Measurements from ENCODE around the gene C18orf63. TPM values are rescaled to one million over a fixed set of nuclear protein-coding genes. Genes with fewer than 3 reads are reported as not detected.
"Not testable (repeated sequence)": the region's sequence is repeated elsewhere in the genome, so short reads cannot be mapped to it uniquely, and the experiment has no call there.

C18orf63 gene
- total RNA-seq, 1 donor from 2014 or later = not detected

GRCh38 chr18:74316257-74317170 lies 875 bp downstream of the C18orf63 start:
- TF ChIP-seq, protein P1, sequence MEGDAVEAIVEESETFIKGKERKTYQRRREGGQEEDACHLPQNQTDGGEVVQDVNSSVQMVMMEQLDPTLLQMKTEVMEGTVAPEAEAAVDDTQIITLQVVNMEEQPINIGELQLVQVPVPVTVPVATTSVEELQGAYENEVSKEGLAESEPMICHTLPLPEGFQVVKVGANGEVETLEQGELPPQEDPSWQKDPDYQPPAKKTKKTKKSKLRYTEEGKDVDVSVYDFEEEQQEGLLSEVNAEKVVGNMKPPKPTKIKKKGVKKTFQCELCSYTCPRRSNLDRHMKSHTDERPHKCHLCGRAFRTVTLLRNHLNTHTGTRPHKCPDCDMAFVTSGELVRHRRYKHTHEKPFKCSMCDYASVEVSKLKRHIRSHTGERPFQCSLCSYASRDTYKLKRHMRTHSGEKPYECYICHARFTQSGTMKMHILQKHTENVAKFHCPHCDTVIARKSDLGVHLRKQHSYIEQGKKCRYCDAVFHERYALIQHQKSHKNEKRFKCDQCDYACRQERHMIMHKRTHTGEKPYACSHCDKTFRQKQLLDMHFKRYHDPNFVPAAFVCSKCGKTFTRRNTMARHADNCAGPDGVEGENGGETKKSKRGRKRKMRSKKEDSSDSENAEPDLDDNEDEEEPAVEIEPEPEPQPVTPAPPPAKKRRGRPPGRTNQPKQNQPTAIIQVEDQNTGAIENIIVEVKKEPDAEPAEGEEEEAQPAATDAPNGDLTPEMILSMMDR (IDR thresholded peaks at IDR 0.05; ENCODE audit: insufficient read depth, low read length, severe bottlenecking) = no peak
- no peak for FAIRE-seq
- H3K4me3 ChIP-seq (ENCODE audit: low read depth, low read length) = no peak overlapping the region
- no peaks in the 10 kb centered on the region for H3K27me3 ChIP-seq (ENCODE audit: control insufficient read depth, insufficient read depth, low read length)
- peak; percentile 62 for DNase-seq (ENCODE audit: low read depth)
- no peaks in the 10 kb centered on the region for H3K36me3 ChIP-seq (ENCODE audit: control insufficient read depth, insufficient read depth, low read length)

- FAIRE-seq (no peak), DNase-seq (ENCODE audit: low read depth) (no peak)
- no peaks in the 10 kb centered on the region for H3K36me3 ChIP-seq (ENCODE audit: control insufficient read depth, insufficient read depth, low read length)
- TF ChIP-seq, protein P1 (IDR thresholded peaks at IDR 0.05; ENCODE audit: insufficient read depth, low read length, severe bottlenecking) = no peak
- no peak overlapping the region for H3K4me3 ChIP-seq (ENCODE audit: low read depth, low read length)
- H3K27me3 ChIP-seq (ENCODE audit: control insufficient read depth, insufficient read depth, low read length) = no peaks in the 10 kb centered on the region
Measured at GRCh38 chr18:74326231-74326630, 10.6 kb downstream of the C18orf63 start.

DNA sequence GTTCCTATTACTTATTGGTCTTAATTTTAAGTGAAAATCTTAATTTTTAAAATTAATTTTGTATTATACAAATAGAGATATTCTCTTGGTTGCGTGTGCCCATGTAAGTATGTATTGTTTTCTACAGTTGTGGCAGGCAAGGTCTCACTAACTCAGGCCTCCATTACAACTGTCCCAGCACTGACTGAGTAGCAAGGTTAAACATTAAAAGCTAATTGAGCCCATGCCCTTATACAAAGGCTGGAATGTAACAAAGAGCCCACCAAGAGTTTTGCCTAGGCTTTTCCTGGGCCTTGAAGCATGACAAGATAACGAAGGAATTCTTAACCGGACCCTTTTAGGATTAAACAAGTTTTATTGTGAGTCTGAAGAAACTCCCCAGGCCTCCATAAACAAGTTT lies 11.2 kb downstream of the C18orf63 start:
- not testable (repeated sequence) for H3K36me3 ChIP-seq (ENCODE audit: control insufficient read depth, insufficient read depth, low read length); H3K4me3 ChIP-seq (ENCODE audit: low read depth, low read length); DNase-seq (ENCODE audit: low read depth); H3K27me3 ChIP-seq (ENCODE audit: control insufficient read depth, insufficient read depth, low read length); FAIRE-seq

GRCh38 chr18:74328206-74328605 lies 12.6 kb downstream of the C18orf63 start:
- TF ChIP-seq, protein P1 (IDR thresholded peaks at IDR 0.05; ENCODE audit: insufficient read depth, low read length, severe bottlenecking) = no peak
- H3K4me3 ChIP-seq (ENCODE audit: low read depth, low read length) = no peak overlapping the region
- no peaks in the 10 kb centered on the region for H3K36me3 ChIP-seq (ENCODE audit: control insufficient read depth, insufficient read depth, low read length)
- no peaks in the 10 kb centered on the region for H3K27me3 ChIP-seq (ENCODE audit: control insufficient read depth, insufficient read depth, low read length)
- FAIRE-seq (no peak), DNase-seq (ENCODE audit: low read depth) (no peak)

DNA sequence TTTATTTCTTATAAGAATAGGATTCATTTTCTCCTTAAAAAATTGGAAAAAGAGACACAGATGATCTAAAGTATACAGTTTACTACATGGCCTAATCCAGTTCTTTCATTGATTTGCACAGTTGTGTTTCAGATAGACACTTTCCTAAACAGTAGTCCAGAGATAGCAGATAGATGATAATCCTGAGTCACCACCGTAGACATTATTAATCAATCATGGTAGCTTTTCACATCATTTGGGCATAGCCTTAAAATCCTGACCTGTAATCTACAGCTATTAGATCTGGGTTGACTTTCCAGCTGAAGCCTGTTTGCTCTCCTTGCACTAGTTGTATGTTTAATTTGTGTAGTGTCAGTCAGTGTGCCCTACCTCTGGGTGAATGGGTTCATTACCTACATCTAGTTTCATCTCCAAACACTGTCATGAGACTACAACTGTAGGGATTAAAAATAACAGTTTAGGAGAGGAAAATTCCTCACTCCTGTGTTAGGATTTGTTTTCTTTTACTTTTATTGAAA lies 14.1 kb downstream of the C18orf63 start:
- no peaks in the 10 kb centered on the region for H3K27me3 ChIP-seq (ENCODE audit: control insufficient read depth, insufficient read depth, low read length)
- TF ChIP-seq, protein P1 (IDR thresholded peaks at IDR 0.05; ENCODE audit: insufficient read depth, low read length, severe bottlenecking) = no peak
- H3K4me3 ChIP-seq (ENCODE audit: low read depth, low read length) = no peak overlapping the region
- DNase-seq (ENCODE audit: low read depth) (no peak), FAIRE-seq (no peak)
- no peaks in the 10 kb centered on the region for H3K36me3 ChIP-seq (ENCODE audit: control insufficient read depth, insufficient read depth, low read length)

DNA sequence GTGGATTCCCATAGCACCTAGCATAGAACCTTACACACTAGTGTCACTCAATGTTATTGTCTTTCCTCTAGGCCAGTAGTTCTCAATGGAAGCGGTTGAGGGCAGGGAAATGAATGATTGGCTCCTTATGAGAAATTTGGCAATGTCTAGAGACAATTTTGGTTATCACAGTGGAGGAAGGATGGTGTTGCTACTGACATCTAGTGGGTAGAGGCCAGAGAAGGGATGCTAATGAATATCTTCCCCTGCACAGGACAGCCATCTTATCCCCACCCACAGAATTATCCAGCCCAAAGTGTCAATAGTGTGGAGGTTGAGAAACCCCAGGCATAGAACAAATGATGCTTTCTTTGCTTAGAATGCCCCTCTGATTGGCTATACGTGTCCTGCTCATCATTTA lies 15.8 kb downstream of the C18orf63 start:
- FAIRE-seq (no peak), DNase-seq (ENCODE audit: low read depth) (peak; percentile 54)
- H3K4me3 ChIP-seq (ENCODE audit: low read depth, low read length) = no peak overlapping the region

More for the DNA sequence above, 15.8 kb downstream of the C18orf63 start:
- TF ChIP-seq, protein P1 (IDR thresholded peaks at IDR 0.05; ENCODE audit: insufficient read depth, low read length, severe bottlenecking) = peak; percentile 58
- Histone ChIP-seq H3K27me3 (ENCODE audit: control insufficient read depth, insufficient read depth, low read length) (no peaks in the 10 kb centered on the region), H3K36me3 (ENCODE audit: control insufficient read depth, insufficient read depth, low read length) (no peaks in the 10 kb centered on the region)
